SK-N-SH (cell line): ENCODE data around the gene PGLYRP4.

ENCODE experiments used
- CHD2 ChIP-seq: fragments of 150-350 bp; IDR thresholded peaks from 2 replicates; pipeline ENCODE4 v1.6.1; 2018; ENCODE audit warnings: low read length; ENCODE audit not compliant: partially characterized antibody
- CTCF ChIP-seq: fragments of 200-600 bp; sonication (generic); IDR thresholded peaks from 2 replicates; pipeline ENCODE4 v1.6.1; 2017; ENCODE audit warnings: antibody characterized with exemption, mild to moderate bottlenecking, moderate library complexity
- EP300 ChIP-seq, 2 experiments: IDR thresholded peaks; 2 replicates each; pipeline versions ENCODE4 v1.4.0 to v1.6.1; 2012; ENCODE audit warnings: borderline replicate concordance in 1 of 2, low read depth in 1 of 2, low read length in 1 of 2
- JUND ChIP-seq: IDR thresholded peaks from 2 replicates; pipeline ENCODE4 v1.4.0; 2012
- RAD21 ChIP-seq: IDR thresholded peaks from 2 replicates; pipeline ENCODE4 v1.6.1; 2012; ENCODE audit warnings: mild to moderate bottlenecking, low read length
- SMC3 ChIP-seq: IDR thresholded peaks from 2 replicates; pipeline ENCODE4 v1.6.1; 2012; ENCODE audit warnings: low read depth, low read length, improper control_type of control experiment
- TEAD4 ChIP-seq: IDR thresholded peaks from 2 replicates; pipeline ENCODE4 v1.4.0; 2012; ENCODE audit warnings: mild to moderate bottlenecking, borderline replicate concordance; ENCODE audit not compliant: insufficient read depth

- no peak for TF ChIP-seq EP300 (IDR thresholded peaks at IDR 0.05; ENCODE audit: borderline replicate concordance in 1 of 2, low read depth in 1 of 2, low read length in 1 of 2)
- no peak for TF ChIP-seq CTCF
- TF ChIP-seq RAD21, result no peak
- no peak for TF ChIP-seq CHD2
- TF ChIP-seq JUND, result no peak
- TF ChIP-seq SMC3, result no peak
- no peak for TF ChIP-seq TEAD4
Measured at GRCh38 chr1:153397924-153398651, 49.4 kb upstream of the PGLYRP4 start.
